Femur (tissue), 1 donor: Measurements from ENCODE around the gene ST6GAL1.
"Not testable (repeated sequence)": the region's sequence is repeated elsewhere in the genome, so short reads cannot be mapped to it uniquely, and the experiment has no call there.

Experiments used
- DNase-seq: peaks from one replicate; pipeline ENCODE4 v3.0.0-alpha.2; 2017

Gene ST6GAL1

GRCh38 chr3:186998937-186999368, 68.6 kb downstream of the ST6GAL1 start:
- DNase-seq = no peak

GRCh38 chr3:187000711-187001151, 70.4 kb downstream of the ST6GAL1 start:
- DNase-seq = no peak

GRCh38 chr3:187002915-187003314, 72.6 kb downstream of the ST6GAL1 start:
- no peak for DNase-seq

- no peak for DNase-seq
Observed at GRCh38 chr3:187005827-187006481, 75.6 kb downstream of the ST6GAL1 start.

GRCh38 chr3:187006864-187007630, 76.7 kb downstream of the ST6GAL1 start:
- DNase-seq = no peak

GRCh38 chr3:187010382-187010781, 80.1 kb downstream of the ST6GAL1 start:
- not testable (repeated sequence) for DNase-seq

GRCh38 chr3:187011915-187012314, 81.6 kb downstream of the ST6GAL1 start:
- DNase-seq = no peak

GRCh38 chr3:187012609-187013051, 82.3 kb downstream of the ST6GAL1 start:
- no peak for DNase-seq

GRCh38 chr3:187013159-187013716, 82.9 kb downstream of the ST6GAL1 start:
- no peak for DNase-seq

GRCh38 chr3:187014417-187014864, 84.1 kb downstream of the ST6GAL1 start:
- no peak for DNase-seq

GRCh38 chr3:187015903-187016638, 85.7 kb downstream of the ST6GAL1 start:
- DNase-seq = no peak

GRCh38 chr3:187016639-187017345, 86.5 kb downstream of the ST6GAL1 start:
- DNase-seq = no peak

- DNase-seq = no peak
Observed at GRCh38 chr3:187017511-187018230, 87.3 kb downstream of the ST6GAL1 start.

- DNase-seq = no peak
Observed at GRCh38 chr3:187019542-187020072, 89.3 kb downstream of the ST6GAL1 start.

GRCh38 chr3:187020376-187020775, 90.0 kb downstream of the ST6GAL1 start:
- no peak for DNase-seq

- DNase-seq = no peak
Observed at GRCh38 chr3:187021748-187022402, 91.5 kb downstream of the ST6GAL1 start.

GRCh38 chr3:187022403-187023029, 92.2 kb downstream of the ST6GAL1 start:
- DNase-seq = no peak

GRCh38 chr3:187023340-187023739, 93.0 kb downstream of the ST6GAL1 start:
- not testable (repeated sequence) for DNase-seq

GRCh38 chr3:187024536-187025226, 94.4 kb downstream of the ST6GAL1 start:
- no peak for DNase-seq

GRCh38 chr3:187025254-187025655, 94.9 kb downstream of the ST6GAL1 start:
- no peak for DNase-seq
